Measurements from ENCODE around the gene LIFR. TPM values are rescaled to one million over a fixed set of nuclear protein-coding genes. Genes with fewer than 3 reads are reported as not detected.

LIFR gene
- total RNA-seq, 1 experiment from 2014 or later = 10.6 TPM

DNA sequence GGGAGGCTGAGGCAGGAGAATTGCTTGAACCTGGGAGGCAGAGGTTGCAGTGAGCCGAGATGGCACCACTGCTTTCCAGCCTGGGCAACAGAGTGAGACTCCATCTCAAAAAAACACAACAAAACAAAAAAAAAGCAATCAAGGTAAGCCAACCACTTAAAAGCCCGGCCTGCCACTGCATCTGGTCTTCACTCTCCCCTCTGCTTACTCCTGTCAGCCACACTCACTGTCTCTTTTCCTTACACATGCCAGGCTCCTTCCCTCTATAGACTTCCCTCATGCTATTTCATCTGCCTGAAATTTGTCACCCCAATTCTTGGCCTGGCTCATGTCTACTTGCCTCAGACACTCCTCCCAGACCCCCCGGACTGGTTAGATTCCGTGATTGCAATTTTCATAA lies 17.6 kb upstream of the LIFR start:
- DNase-seq (ENCODE audit: low read depth, low spot score) = no peak
- Histone ChIP-seq H3K9me3 (ENCODE audit: control insufficient read depth in 1 of 2, insufficient read depth in 1 of 2, low read depth in 1 of 2, low read length in 2 of 2) (no peaks in the 10 kb centered on the region), H3K27ac (ENCODE audit: low read depth, low read length) (no peak overlapping the region), H3K4me3 (replicated peaks in 1 of 2; ENCODE audit: low read depth in 1 of 2, low read length in 2 of 2) (no peak overlapping the region), H4K20me1 (ENCODE audit: insufficient read depth) (no peaks in the 10 kb centered on the region), H3K4me1 (ENCODE audit: control insufficient read depth in 1 of 2, insufficient read depth in 2 of 2, low read length in 2 of 2) (no peaks in the 10 kb centered on the region; a peak in 1 of 4 replicates), H3K4me2 (ENCODE audit: low read length) (no peak overlapping the region), H3K9ac (ENCODE audit: low read length) (no peak overlapping the region), H3K79me2 (ENCODE audit: insufficient read depth, low read length) (no peaks in the 10 kb centered on the region), H3K9me2 (ENCODE audit: insufficient read depth) (no peaks in the 10 kb centered on the region), H3K36me3 (ENCODE audit: control insufficient read depth in 1 of 2, insufficient read depth in 2 of 2, low read length in 2 of 2) (no peaks in the 10 kb centered on the region), H2AFZ (ENCODE audit: low read depth, low read length, poor library complexity, severe bottlenecking) (no peak overlapping the region), H3K27me3 (ENCODE audit: insufficient read depth, low read length) (no peaks in the 10 kb centered on the region)
- RAD21 ChIA-PET (ENCODE audit: low non-redundant PET in 1 of 2, low total read pairs in 2 of 2, uncharacterized antibody in 2 of 2, unreplicated experiment in 2 of 2) = no interaction called here
- BruUV-seq (replicated peaks) = no TSS peak
- ATAC-seq = no peak
- intact Hi-C loops (cut with micrococcal nuclease) = no loop called here
- TF ChIP-seq SP1 (IDR thresholded peaks at IDR 0.05; ENCODE audit: low read depth) = no peak
- no peak for TF ChIP-seq POLR2A (IDR thresholded peaks at IDR 0.05; ENCODE audit: borderline replicate concordance, extremely low read depth, insufficient read depth, insufficient read length)
- no peak for TF ChIP-seq EGR1 (IDR thresholded peaks at IDR 0.05; ENCODE audit: low read depth)
- no peak for TF ChIP-seq FOSL1 (IDR thresholded peaks at IDR 0.05; ENCODE audit: low read depth)
- TF ChIP-seq SRF (IDR thresholded peaks at IDR 0.05; ENCODE audit: low read depth) = no peak
- TF ChIP-seq ZFX (IDR thresholded peaks at IDR 0.05) = no peak
- TF ChIP-seq REST (IDR thresholded peaks at IDR 0.05; ENCODE audit: low read depth) = no peak
- no peak for TF ChIP-seq ELF1 (IDR thresholded peaks at IDR 0.05; ENCODE audit: borderline replicate concordance, low read depth)
- POLR2A ChIA-PET = no interaction called here
- CTCF ChIA-PET = no interaction called here

DNA sequence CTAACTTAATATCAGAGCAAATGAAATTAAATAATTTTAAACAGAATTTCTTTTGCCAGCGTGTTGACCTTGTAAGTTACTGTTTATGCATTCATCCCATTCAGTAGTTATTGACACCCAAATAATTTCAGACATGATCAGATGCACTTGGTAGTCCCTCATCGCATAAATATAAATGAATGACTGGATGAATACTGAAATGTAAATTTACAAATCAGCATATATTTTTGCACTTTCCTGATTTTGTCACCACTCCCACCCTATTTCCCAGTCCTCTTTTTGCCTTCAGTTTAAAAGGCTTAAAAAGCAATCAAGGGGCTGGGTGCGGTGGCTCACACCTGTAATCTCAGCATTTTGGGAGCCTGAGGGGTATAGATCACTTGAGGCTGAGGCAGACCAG lies 17.1 kb upstream of the LIFR start:
- CTCF ChIA-PET = no interaction called here
- no peaks in the 10 kb centered on the region; a peak in 1 of 4 replicates for H3K4me1 ChIP-seq (ENCODE audit: control insufficient read depth in 1 of 2, insufficient read depth in 2 of 2, low read length in 2 of 2)
- H3K9me3 ChIP-seq (ENCODE audit: control insufficient read depth in 1 of 2, insufficient read depth in 1 of 2, low read depth in 1 of 2, low read length in 2 of 2) = no peaks in the 10 kb centered on the region
- no peaks in the 10 kb centered on the region for H4K20me1 ChIP-seq (ENCODE audit: insufficient read depth)
- RAD21 ChIA-PET (ENCODE audit: low non-redundant PET in 1 of 2, low total read pairs in 2 of 2, uncharacterized antibody in 2 of 2, unreplicated experiment in 2 of 2) = no interaction called here
- no peak overlapping the region for H2AFZ ChIP-seq (ENCODE audit: low read depth, low read length, poor library complexity, severe bottlenecking)
- H3K9ac ChIP-seq (ENCODE audit: low read length) = no peak overlapping the region
- DNase-seq (ENCODE audit: low read depth, low spot score) (no peak), ATAC-seq (no peak)
- no TSS peak for BruUV-seq (replicated peaks)
- POLR2A ChIA-PET = no interaction called here
- H3K4me3 ChIP-seq (replicated peaks in 1 of 2; ENCODE audit: low read depth in 1 of 2, low read length in 2 of 2) = no peak overlapping the region
- no peaks in the 10 kb centered on the region for H3K79me2 ChIP-seq (ENCODE audit: insufficient read depth, low read length)
- H3K27me3 ChIP-seq (ENCODE audit: insufficient read depth, low read length) = no peaks in the 10 kb centered on the region
- no peaks in the 10 kb centered on the region for H3K9me2 ChIP-seq (ENCODE audit: insufficient read depth)
- no peak overlapping the region for H3K27ac ChIP-seq (ENCODE audit: low read depth, low read length)
- no peaks in the 10 kb centered on the region for H3K36me3 ChIP-seq (ENCODE audit: control insufficient read depth in 1 of 2, insufficient read depth in 2 of 2, low read length in 2 of 2)
- intact Hi-C loops (cut with micrococcal nuclease) = no loop called here
- no peak overlapping the region for H3K4me2 ChIP-seq (ENCODE audit: low read length)
- TF ChIP-seq EZH2phosphoT487 (IDR thresholded peaks at IDR 0.05; ENCODE audit: borderline replicate concordance) = no peak
- TF ChIP-seq POLR2A (IDR thresholded peaks at IDR 0.05; ENCODE audit: borderline replicate concordance, extremely low read depth, insufficient read depth, insufficient read length) = no peak
- no peak for TF ChIP-seq CEBPB (IDR thresholded peaks at IDR 0.05; ENCODE audit: low read depth)
- no peak for TF ChIP-seq POLR2AphosphoS5 (IDR thresholded peaks at IDR 0.05; ENCODE audit: low read depth, low read length)
- no peak for TF ChIP-seq RAD21 (IDR thresholded peaks at IDR 0.05; ENCODE audit: low read depth)
- TF ChIP-seq SP1 (IDR thresholded peaks at IDR 0.05; ENCODE audit: low read depth) = no peak
- no peak for TF ChIP-seq ZBTB33 (IDR thresholded peaks at IDR 0.05; ENCODE audit: extremely low read depth, insufficient replicate concordance, low read length)

Measured in HCT116 (cell line).